WI38 (cell line): ENCODE data around the gene TSEN34.
A peak's percentile ranks its signal among the peaks of the same experiment; 100 is the strongest.
"Not testable (repeated sequence)": the region's sequence is repeated elsewhere in the genome, so short reads cannot be mapped to it uniquely, and the experiment has no call there.

Experiments used
- H3K4me3 ChIP-seq: 2 replicates; pipeline ENCODE4 v1.5.1; 2011; ENCODE audit warnings: low read depth, mild to moderate bottlenecking, control low read depth, low read length
- TF ChIP-seq, protein P1 (sequence below): IDR thresholded peaks from 2 replicates; pipeline ENCODE4 v1.5.1; 2012; ENCODE audit warnings: low read depth, mild to moderate bottlenecking, control low read depth, low read length

TSEN34 gene

DNA sequence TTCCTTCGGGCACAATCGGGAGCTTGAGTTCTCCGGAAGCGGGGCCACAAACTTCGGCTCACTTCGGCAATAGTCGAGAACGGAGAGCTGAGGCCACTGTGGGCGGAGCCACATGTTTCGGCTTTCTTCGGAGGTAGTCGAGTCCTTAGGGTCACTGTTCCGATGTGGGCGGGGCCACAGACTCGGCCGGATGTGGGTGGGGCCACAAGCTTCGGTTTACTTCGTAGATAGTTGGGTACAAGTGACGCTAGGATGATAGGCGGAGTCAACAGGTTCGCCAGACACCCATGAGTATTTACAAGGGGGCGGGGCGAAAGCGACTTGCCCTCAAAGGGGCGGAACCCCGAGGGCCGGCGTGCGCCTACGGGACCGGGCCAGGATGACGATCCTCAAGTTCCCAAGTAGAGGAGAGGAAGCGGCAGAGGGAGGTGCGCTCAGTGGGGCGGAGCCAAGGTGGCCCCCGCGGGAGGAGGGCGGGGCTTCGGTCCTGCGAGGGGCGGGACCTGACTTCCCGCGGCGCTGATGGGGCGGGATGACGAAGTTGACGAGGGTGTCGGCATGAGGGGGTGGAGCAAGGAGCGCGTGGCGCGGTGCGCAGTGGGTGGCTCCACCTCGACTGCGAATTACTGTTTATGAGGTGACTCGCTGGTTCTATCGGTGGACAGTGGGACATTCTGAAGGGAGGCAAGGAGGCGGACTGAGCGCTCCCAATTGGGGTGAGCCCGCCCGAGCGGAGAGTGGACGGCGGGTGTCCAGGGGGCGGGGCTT, 1.2 kb upstream of the TSEN34 start:
- peak overlapping the region; percentile 80 for H3K4me3 ChIP-seq
- TF ChIP-seq, protein P1, sequence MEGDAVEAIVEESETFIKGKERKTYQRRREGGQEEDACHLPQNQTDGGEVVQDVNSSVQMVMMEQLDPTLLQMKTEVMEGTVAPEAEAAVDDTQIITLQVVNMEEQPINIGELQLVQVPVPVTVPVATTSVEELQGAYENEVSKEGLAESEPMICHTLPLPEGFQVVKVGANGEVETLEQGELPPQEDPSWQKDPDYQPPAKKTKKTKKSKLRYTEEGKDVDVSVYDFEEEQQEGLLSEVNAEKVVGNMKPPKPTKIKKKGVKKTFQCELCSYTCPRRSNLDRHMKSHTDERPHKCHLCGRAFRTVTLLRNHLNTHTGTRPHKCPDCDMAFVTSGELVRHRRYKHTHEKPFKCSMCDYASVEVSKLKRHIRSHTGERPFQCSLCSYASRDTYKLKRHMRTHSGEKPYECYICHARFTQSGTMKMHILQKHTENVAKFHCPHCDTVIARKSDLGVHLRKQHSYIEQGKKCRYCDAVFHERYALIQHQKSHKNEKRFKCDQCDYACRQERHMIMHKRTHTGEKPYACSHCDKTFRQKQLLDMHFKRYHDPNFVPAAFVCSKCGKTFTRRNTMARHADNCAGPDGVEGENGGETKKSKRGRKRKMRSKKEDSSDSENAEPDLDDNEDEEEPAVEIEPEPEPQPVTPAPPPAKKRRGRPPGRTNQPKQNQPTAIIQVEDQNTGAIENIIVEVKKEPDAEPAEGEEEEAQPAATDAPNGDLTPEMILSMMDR, result no peak

DNA sequence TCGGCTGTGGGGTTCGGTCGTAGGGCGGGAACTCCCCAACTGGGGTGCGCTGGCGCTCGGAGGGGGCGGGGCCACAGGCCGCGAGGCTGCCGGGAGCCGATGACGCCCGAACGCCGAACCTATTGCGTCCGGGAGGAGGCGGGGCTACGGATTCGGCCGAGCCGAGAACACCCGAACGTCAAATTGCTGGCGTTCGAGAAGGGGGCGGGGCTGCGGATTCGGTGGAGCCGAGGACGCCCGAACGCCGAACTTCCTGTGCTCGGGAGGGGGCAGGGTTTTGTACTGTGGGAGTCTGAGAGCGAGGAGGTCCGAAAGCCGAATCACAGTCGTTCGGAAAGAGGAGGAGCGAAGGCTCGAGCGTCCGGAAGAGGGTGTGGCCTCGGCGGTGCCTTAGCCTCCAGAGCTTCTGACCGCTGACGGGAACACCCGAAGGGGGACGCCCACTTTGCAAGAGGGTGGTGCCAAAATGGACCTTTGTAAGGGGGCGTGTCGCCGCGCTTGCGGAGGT, 551 bp upstream of the TSEN34 start:
- peak overlapping the region; percentile 80 for H3K4me3 ChIP-seq
- TF ChIP-seq, protein P1, result no peak

DNA sequence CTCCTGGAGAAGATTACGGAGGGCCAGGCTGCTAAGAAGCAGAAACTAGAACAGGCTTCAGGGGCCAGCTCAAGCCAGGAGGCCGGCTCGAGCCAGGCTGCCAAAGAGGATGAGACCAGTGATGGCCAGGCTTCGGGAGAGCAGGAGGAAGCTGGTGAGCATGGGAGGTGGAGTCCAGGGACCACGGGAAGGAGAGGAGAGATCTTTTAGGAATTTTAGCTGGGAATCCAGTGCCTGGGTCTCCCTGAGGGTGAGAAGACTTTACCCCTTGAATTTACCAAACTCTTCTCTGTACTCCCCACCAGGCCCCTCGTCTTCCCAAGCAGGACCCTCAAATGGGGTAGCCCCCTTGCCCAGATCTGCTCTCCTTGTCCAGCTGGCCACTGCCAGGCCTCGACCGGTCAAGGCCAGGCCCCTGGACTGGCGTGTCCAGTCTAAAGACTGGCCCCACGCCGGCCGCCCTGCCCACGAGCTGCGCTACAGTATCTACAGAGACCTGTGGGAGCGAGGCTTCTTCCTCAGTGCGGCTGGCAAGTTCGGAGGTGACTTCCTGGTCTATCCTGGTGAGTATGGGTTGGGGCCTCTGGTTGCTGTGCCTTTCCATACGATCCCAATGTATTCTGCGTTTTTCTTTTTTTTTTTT, 824 bp downstream of the TSEN34 start:
- TF ChIP-seq, protein P1, result no peak
- peak overlapping the region; percentile 80 for H3K4me3 ChIP-seq

DNA sequence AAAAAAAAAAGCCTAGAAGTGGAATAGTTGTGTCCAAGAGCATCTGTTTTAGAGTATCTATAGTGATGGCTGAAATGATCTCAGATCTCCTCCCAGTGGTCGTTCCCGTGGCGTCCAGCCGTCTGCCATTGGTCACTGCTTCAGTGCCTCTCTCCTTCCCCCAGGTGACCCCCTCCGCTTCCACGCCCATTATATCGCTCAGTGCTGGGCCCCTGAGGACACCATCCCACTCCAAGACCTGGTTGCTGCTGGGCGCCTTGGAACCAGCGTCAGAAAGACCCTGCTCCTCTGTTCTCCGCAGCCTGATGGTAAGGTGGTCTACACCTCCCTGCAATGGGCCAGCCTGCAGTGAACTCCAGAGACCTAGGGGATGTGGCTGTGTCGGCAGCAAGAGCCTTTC, 1.9 kb downstream of the TSEN34 start:
- no peak overlapping the region for H3K4me3 ChIP-seq
- TF ChIP-seq, protein P1, result no peak

DNA sequence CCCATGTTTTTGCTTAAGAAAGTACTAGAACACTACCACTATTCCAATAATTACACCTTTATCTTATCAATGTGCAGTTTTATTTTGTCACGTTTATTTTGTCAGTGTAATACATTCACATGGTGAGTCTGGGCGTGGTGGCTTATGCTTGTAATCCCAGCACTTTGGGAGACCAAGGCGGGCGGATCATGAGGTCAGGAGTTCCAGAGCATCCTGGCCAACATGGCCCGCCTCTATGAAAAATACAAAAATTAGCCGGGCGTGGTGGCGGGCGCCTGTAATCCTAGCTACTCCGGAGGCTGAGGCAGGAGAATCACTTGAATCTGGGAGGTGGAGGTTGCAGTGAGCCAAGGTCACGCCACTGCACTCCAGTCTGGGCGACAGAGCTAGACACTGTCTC, 3.4 kb downstream of the TSEN34 start:
- H3K4me3 ChIP-seq, result not testable (repeated sequence)

DNA sequence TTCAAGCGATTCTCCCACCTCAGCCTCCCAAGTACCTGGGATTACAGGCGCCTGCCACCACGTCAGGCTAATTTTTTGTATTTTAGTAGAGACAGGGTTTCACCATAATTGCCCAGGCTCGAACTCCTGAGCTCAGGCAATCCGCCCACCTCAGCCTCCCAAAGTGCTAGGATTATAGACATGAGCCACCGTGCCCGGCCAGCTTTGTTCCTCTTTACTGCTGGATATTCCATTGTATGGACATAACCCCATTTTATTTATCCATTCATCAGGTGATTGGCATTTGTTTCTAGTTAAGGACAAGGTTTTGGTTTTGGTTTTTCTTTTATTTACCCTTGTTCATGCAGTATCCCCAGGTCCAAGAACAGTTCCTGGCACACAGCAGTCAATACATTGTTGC, 5.4 kb downstream of the TSEN34 start:
- TF ChIP-seq, protein P1, result no peak
- no peak overlapping the region for H3K4me3 ChIP-seq

DNA sequence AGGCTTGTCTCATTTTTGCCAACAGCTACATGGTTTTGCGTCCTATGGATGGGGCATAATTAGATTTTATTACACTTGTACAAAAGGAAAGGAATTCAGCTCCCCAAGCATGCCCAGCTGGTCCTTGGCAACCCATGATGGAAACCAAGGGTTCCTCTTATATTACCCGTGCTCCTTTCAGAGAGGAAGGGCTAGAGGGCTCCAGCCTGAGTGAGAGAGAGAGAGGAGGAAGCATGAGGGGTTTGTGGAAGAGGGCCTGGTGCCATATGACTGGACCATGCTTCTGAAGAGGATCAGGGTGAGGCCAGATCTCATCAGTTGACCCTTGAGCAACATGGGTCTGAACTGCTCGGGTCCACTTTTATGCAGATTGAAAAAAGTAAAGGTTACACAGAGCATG, 6.0 kb downstream of the TSEN34 start:
- TF ChIP-seq, protein P1, result no peak
- no peak overlapping the region for H3K4me3 ChIP-seq
